Measurements from ENCODE around the gene RAB11FIP4. TPM values are rescaled to one million over a fixed set of nuclear protein-coding genes. Genes with fewer than 3 reads are reported as not detected.
A peak's percentile ranks its signal among the peaks of the same experiment; 100 is the strongest.

The RAB11FIP4 gene
- total RNA-seq, 2 donors from 2014 or later: 35.6 to 62.2 TPM

DNA sequence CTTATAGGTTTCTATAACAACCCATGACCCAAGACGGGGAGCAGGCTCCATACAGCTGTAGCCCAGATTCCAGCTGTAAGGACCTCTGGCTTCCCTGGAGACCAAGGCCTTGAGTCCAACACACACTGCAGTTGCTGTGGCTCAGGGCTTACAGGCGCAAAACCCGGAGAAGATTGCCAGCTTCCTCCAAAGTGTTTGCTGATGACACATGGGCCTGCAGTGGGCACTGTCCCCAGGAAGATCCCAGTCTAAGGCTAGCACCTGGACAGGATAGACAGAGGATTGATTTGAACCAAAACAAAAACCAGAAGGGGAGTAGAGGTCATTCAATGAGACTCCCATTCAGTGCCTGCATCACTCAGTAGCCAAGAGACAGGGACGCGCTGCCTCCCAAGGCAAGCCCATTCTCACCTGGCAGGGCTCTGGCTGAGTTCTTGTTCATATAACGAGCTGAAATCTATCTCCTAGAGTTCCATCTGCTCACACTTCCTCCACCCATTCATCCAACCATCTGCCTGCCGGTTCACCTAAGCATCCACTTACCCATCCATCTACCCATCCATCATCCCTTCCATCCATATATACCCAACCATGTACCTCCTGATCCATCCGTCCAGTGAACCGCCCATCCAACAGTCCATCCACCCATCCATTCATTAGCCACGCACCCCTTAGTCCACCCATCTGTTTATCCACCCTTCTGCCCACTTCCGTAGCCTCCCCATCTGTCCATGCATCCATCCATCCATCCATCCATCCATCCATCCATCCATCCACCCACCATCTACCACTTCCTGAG, 10.2 kb downstream of the RAB11FIP4 start:
- Histone ChIP-seq H3K4me3 (ENCODE audit: low read length) (no peak overlapping the region), H3K9ac (ENCODE audit: extremely low read depth, low read length, poor library complexity, severe bottlenecking) (no peak overlapping the region), H3K9me3 (ENCODE audit: control insufficient read depth, low read length) (no peaks in the 10 kb centered on the region), H3K27ac (ENCODE audit: low read depth, low read length) (no peak overlapping the region), H3K36me3 (ENCODE audit: control insufficient read depth, insufficient read depth, low read length) (no peaks in the 10 kb centered on the region), H3K4me1 (ENCODE audit: control insufficient read depth, insufficient read depth, low read length) (no peaks in the 10 kb centered on the region), H3K27me3 (ENCODE audit: control insufficient read depth, insufficient read depth, low read length, poor library complexity, severe bottlenecking) (no peaks in the 10 kb centered on the region)
- no peaks in the 10 kb centered on the region for H3K9me3 Mint-ChIP-seq
- TF ChIP-seq, protein P1, sequence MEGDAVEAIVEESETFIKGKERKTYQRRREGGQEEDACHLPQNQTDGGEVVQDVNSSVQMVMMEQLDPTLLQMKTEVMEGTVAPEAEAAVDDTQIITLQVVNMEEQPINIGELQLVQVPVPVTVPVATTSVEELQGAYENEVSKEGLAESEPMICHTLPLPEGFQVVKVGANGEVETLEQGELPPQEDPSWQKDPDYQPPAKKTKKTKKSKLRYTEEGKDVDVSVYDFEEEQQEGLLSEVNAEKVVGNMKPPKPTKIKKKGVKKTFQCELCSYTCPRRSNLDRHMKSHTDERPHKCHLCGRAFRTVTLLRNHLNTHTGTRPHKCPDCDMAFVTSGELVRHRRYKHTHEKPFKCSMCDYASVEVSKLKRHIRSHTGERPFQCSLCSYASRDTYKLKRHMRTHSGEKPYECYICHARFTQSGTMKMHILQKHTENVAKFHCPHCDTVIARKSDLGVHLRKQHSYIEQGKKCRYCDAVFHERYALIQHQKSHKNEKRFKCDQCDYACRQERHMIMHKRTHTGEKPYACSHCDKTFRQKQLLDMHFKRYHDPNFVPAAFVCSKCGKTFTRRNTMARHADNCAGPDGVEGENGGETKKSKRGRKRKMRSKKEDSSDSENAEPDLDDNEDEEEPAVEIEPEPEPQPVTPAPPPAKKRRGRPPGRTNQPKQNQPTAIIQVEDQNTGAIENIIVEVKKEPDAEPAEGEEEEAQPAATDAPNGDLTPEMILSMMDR (conservative IDR thresholded peaks at IDR 0.05): no peak
- 90 to 95% methylated on average over 7 to 11 of the region's 11 CpGs for WGBS, 2 experiments (ENCODE audit: insufficient coverage in 1 of 2, insufficient read length in 1 of 2)
- H3K4me1 Mint-ChIP-seq: no peaks in the 10 kb centered on the region
- DNase-seq: peak; percentile 38
- no peak overlapping the region for H3K27ac Mint-ChIP-seq
- H3K27me3 Mint-ChIP-seq (ENCODE audit: insufficient read depth): no peaks in the 10 kb centered on the region
- no peak overlapping the region for H3K4me3 Mint-ChIP-seq
- H3K36me3 Mint-ChIP-seq (ENCODE audit: low read depth): no peaks in the 10 kb centered on the region

GRCh38 chr17:31404028-31404949, 12.8 kb downstream of the RAB11FIP4 start:
- WGBS, 2 experiments (ENCODE audit: insufficient coverage in 1 of 2, insufficient read length in 1 of 2): 89 to 91% methylated on average over 8 to 19 of the region's 19 CpGs
- no peak overlapping the region for H3K4me3 ChIP-seq (ENCODE audit: low read length)
- Mint-ChIP-seq H3K27me3 (ENCODE audit: insufficient read depth) (no peaks in the 10 kb centered on the region), H3K4me1 (no peaks in the 10 kb centered on the region), H3K4me3 (no peak overlapping the region), H3K36me3 (ENCODE audit: low read depth) (no peaks in the 10 kb centered on the region), H3K27ac (no peak overlapping the region), H3K9me3 (no peaks in the 10 kb centered on the region)
- H3K9ac ChIP-seq (ENCODE audit: extremely low read depth, low read length, poor library complexity, severe bottlenecking): no peak overlapping the region
- peak; percentile 44 for DNase-seq
- no peaks in the 10 kb centered on the region for H3K4me1 ChIP-seq (ENCODE audit: control insufficient read depth, insufficient read depth, low read length)
- H3K9me3 ChIP-seq (ENCODE audit: control insufficient read depth, low read length): no peaks in the 10 kb centered on the region
- no peaks in the 10 kb centered on the region for H3K36me3 ChIP-seq (ENCODE audit: control insufficient read depth, insufficient read depth, low read length)
- TF ChIP-seq, protein P1 (conservative IDR thresholded peaks at IDR 0.05): no peak
- H3K27me3 ChIP-seq (ENCODE audit: control insufficient read depth, insufficient read depth, low read length, poor library complexity, severe bottlenecking): no peaks in the 10 kb centered on the region
- no peak overlapping the region for H3K27ac ChIP-seq (ENCODE audit: low read depth, low read length)

GRCh38 chr17:31405890-31406371, 14.5 kb downstream of the RAB11FIP4 start:
- no peaks in the 10 kb centered on the region for H3K9me3 Mint-ChIP-seq
- no peak overlapping the region for H3K27ac Mint-ChIP-seq
- H3K9me3 ChIP-seq (ENCODE audit: control insufficient read depth, low read length): no peaks in the 10 kb centered on the region
- DNase-seq: peak; percentile 84
- H3K36me3 Mint-ChIP-seq (ENCODE audit: low read depth): no peaks in the 10 kb centered on the region
- H3K4me1 ChIP-seq (ENCODE audit: control insufficient read depth, insufficient read depth, low read length): no peaks in the 10 kb centered on the region
- no peaks in the 10 kb centered on the region for H3K27me3 Mint-ChIP-seq (ENCODE audit: insufficient read depth)
- no peak overlapping the region for H3K9ac ChIP-seq (ENCODE audit: extremely low read depth, low read length, poor library complexity, severe bottlenecking)
- no peaks in the 10 kb centered on the region for H3K27me3 ChIP-seq (ENCODE audit: control insufficient read depth, insufficient read depth, low read length, poor library complexity, severe bottlenecking)
- no peak overlapping the region for H3K4me3 Mint-ChIP-seq
- no peak overlapping the region for H3K4me3 ChIP-seq (ENCODE audit: low read length)
- H3K36me3 ChIP-seq (ENCODE audit: control insufficient read depth, insufficient read depth, low read length): no peaks in the 10 kb centered on the region
- no peaks in the 10 kb centered on the region for H3K4me1 Mint-ChIP-seq
- TF ChIP-seq, protein P1 (conservative IDR thresholded peaks at IDR 0.05): peak; percentile 26
- H3K27ac ChIP-seq (ENCODE audit: low read depth, low read length): no peak overlapping the region
- WGBS, 2 experiments (ENCODE audit: insufficient coverage in 1 of 2, insufficient read length in 1 of 2): 69 to 77% methylated on average over 4 to 5 of the region's 5 CpGs

All from endodermal cell (in vitro differentiated cells).